NCI-H1092 treated with DMSO at 0.1 percent for 48 hours (cell line): ENCODE data around the gene DENND2D.

ENCODE experiments used
- DNase-seq: peaks from one replicate; lab custom pipeline; 2025; lab: John Stamatoyannopoulos, UW

The DENND2D gene

DNA sequence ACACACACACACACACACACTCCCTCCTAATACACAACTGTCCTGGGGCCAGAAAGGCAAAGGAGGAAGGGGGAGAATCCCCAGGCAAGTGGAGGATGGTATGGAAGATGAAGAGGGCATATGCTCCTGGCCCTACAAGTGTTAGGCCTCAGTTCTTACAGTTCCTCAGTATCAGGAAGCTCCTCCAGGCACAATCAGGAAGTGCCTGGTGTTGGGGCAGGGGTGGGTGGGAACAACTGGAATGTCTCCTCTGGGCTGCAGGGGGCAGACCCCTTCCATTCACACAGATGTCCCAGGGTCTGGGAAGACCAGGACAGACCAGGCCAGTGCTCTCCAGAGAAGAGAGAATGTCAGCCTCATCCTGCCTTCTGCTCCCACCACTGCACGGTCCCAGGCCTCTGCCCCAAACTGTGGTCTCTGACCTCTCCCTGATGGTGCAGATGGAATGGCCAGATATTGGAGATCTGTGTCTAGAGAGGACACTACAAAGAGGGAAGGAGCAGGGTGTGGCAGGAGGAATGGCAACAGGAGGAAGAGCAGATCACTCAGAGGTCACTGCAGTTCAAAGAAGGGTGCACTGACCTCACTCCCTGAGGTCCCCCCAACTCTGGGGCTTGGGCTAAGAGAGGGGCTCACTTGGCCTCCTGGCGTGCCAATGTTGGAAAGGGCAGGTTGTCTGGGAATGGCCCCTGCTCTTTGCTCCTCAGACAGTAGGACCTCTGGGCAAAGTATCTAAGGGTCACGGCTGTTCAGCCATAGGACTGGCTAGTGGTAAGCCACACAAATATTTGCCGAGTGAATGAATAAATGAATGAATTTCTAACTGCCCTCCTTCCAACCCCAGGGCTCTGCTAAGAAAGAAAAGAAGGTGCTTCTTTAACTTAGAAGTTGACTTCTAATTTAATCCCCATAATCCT, 2.5 kb upstream of the DENND2D start:
- DNase-seq: no peak

DNA sequence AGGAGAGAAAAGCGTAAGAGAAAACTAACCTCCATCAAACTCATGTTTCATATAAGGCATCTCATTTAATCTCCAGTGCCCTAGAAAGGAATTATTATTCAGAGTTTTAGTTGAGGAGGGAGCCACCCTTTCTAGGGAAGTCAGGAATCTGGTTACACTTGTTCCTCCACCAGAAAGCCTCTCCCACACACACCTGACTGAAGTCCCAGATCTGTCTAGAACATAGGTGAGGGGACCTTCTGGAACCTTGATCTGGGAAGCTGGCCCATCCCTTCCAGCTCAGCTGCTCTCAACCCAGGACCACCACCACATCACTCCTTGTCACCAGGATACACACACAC, 1.9 kb upstream of the DENND2D start:
- no peak for DNase-seq

DNA sequence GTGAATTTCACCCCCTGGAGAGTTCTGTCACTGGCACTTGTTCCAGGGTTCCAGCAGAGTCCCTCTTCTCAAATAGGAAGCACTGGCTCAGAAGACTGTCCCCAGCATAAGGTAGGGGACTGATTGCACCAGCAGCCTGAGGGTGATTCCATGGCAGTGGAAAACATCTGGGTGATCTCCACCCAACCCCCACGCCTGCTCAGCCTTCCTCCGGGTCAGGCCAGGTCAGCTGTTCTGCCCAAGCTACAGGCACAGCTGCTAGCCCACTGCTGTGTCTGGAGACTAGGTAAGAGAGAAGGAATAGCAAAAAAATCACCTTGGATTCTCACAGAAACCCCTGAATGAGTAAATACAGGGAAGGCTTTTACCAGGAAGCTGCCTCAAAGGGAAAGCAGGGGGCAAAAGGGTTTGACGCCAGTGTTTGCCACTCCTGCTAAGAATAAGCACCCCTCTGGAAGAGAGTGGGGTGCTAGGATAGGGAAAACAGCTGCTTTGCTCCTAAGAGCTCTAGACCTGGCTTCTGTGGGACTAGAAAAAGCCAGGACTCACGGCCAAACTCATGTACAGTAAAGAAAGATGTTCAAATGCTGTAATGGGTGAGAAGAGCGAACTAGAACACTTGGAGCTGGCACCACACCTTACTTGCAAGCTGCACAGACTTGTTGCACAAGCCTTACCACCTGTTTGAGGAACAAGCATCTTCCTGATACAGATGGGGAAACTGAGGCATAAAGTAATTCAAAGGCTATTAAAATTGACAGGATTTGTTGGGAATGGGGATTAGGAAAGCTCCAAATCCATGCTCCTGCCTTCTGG, 1.0 kb upstream of the DENND2D start:
- DNase-seq: no peak

DNA sequence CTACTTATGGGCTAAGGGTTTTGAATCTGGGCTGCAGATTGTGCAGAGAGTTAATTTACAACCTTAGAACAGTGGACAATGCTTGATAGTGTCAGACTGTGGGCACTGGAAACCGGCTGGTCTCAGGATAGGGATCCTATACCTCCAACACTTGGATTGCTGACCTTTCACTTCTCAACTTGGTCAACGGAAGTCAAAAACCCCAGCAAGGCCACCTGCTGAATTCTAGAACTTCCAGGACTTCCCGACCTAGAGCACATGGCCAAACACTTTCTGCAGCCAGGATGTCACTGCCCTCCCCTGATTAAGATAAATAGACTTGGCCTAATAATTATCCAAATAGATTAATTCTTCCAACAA, 336 bp upstream of the DENND2D start:
- no peak for DNase-seq

DNA sequence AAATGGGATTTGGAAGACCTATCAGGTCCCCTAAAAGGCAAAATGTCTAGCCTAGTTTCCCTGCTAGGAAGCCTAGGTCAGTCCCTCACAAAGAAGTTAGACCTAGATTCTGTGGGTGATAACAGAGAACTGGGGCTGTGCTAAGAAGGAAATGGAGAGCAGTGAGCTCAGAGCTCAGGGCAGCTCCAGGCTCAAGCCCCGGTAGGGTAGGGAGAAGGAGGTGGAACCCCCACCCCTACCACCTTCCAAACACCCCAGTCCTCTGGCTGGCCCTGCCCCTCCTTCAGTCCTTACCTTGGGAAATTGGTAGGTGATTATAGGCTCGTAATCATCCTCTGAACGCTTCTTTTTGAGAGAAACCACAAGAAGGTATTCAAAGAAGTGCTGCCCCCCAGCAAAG, 1.1 kb downstream of the DENND2D start:
- DNase-seq: no peak

DNA sequence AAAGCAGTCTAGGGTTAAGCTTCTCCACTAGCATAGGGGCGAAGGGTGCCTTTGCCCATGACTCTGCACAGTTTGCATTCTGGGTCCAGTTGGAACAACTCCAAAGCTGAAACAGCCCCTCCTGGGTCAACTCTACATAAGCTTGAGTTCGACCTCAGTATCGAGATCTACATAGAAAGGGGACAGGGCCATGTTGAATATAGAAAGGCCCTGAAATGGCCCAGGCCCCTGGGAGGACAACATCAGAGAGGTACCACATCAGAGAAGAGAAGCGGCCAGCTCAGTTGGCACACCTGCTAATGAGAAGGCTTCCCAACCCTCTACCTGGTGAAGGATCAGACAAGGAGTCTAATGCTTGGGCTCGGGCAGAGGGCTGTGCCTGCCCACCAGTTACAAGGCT, 1.6 kb downstream of the DENND2D start:
- DNase-seq: no peak

DNA sequence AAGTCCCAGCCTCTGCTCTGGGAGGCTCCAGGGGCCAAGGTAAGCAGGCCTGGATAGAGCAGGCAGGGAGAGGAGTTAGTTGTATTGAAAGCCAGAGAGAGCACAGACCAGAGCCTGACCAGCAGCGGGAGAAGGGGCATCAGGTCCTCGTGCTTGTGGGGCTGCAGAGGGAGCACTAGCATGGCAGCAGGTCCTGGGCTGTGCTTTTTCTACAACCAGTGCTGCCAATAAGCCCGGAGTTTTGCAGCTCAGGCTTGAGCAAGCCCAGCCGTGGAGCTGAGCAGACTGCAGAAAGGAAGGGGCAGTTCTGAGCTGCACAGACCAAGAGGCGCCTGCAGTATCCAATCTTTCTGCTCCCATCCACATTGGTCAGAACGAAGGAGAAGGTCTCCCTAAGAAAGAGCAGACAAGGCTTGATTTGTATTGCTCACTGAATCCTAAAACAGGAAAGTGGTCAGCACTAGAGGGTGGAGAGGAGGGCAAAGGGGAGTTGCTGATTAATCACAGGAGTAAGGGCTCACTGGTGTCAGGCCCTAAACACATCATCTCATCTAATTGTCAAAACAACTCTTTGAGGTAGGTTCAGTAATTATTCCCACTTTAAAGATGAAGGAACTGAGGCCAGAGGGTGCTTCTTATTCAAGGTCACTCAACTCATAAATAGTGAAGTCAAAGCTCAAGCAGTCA, 2.7 kb downstream of the DENND2D start:
- DNase-seq: no peak

DNA sequence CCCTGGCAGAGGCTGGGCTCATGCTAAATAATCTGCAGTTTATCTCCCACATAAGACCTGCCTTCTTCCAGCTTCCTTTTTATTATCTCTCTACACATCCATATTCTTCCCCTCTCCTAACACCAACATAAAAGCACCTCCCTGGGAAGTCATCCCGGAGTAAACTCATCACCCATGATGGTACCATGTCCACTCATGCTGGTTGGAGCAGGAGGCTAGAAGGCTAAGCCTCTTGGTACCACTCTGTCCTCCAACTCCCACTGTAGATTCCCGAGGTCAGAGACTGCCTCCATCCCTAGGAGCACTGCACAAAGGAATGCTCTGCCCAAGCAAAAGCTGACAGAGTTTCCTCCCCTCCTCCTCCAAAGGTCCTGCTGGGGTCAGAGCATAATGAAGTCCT, 4.2 kb downstream of the DENND2D start:
- no peak for DNase-seq

DNA sequence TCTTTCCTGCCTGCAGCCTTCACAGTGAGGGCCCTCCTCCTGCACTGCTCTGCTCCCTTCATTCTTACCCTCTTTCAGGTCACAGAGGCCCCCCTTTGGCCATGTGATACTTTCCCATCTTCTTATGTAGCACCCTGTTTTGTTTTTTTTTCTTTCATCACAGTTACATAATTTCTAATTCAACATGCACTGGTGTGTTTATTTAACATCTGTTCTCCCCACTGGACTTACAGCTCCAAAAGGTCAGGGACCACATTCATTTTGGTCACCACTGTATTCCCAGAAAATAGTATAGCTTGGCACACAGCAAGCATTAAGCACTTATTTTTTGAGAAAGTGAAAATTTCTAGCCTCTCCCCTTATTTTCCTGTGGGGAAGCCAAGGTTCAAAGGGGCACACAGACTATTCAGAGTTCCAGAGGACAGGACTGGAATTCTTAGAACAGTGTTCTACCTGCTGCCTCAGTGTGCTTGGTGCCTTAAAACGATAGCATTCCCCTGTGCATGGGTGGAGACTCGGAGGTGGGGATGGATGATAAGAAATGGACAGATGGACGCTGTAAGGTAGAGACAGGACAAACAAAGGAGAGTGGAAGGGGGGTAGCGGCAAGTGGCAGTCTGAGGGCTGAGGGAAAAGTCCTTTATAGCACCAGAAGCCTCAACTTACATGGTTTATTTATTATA, 5.3 kb downstream of the DENND2D start:
- DNase-seq: no peak

DNA sequence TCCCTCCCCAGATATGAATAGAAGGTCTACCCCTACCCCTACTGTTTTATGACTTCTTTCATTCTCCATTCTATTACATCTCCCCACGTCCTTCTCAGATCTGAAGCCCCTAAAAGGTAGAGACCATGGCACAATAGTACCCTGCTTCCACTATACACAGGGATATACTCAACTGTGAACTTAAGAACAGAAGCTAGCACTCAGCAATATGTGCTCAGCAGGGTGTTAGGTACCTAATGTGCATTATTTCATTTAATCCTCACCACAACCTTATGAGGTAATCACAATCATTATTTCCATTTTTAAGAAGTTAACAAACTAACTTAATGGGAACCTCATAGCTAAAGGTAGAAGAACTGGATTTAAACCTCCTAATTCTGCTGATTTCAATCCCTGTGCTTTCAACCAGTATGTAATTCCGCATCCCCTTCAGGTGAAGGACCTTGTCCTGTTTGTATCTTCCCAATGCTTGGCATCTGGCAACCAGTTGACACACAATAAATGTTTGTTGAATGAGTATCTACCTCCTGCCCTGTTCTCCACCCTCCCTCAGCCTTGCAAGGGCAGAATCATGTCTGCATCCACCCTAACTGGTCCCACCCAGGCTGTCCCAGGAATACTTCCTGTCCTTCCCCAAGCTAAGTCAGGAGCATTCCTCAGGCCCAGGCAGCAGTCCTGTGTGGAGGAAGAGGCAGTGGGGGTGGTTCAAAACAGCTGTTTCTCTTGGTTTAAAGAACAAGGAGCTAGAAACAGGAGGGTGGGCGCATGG, 6.5 kb downstream of the DENND2D start:
- no peak for DNase-seq

DNA sequence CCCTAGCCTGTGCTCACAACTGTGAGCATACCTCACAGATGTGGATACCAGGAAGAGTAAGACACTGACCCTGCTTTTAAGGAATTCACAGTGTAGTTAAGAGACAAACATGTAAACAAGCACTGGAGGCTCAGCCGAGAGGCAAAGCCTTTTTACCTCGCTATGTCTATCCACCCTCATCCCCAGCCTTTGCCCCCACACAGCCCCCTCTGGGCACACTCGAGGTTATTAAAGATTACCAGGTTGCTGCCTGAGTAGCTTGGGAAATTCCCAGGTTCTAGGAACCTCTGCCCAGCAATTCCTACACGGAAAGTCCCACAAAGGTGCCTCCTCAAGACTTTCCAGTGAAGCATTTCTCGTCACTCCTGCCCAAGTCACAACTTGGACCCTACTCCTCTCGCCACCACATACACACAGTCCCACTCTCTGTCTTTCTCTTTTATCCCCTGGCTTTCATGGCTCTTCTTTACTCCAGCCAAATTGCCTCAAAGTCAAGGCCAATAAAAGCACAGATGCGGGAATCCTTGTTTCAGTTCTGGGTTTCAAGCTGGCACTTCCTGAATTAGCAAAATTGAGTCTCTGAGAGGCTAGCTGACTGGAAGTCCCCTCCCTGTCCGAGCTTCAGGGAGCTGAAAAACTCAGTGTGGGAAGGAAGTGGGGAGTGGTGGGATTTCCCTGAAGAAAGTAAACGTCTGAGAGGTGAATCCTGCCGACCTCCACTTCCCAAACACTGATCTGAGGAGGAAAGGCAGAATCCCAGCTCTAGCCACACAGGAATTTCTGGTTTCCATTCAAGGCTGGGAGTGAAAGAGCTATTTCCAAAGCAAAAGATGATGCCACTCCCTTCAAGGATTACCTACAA, 7.6 kb downstream of the DENND2D start:
- DNase-seq: no peak

DNA sequence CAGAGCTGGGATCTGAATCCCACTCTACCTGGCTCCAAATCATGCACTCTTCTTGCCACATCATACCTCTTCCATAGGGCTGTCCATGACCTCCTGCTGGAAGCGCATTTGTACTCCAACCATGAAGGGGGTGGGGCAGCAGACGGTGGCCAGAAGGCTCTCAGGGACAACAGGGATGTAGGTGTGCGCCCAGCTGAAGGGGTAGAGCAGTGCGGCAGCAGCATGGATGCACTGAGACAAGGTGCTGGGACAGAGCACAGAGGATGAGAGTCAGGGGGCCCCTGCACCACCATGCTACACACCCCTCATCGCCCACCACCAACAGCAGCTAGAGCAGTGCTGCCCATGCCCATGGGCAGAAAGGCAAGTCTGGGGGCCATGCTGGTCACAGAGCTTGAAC, 8.4 kb downstream of the DENND2D start:
- no peak for DNase-seq

DNA sequence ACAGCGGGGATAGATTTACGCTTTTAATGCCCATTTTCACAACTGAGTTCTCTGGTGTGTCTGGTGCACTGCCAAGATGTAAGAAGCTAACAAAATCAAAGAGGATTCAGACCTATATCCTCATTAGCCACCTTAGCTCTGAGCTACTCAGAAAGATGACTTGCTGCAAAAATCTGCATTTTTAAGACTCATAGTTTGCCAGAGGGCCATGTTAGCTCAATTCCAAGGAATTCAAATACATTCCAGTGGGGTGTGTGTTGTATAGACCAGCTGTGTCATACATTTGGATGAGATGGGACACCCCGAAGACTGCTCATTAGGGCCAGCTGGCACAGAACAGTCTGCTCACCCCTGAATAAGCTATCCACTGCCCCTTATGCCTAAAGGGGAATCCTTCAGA, 8.9 kb downstream of the DENND2D start:
- no peak for DNase-seq

DNA sequence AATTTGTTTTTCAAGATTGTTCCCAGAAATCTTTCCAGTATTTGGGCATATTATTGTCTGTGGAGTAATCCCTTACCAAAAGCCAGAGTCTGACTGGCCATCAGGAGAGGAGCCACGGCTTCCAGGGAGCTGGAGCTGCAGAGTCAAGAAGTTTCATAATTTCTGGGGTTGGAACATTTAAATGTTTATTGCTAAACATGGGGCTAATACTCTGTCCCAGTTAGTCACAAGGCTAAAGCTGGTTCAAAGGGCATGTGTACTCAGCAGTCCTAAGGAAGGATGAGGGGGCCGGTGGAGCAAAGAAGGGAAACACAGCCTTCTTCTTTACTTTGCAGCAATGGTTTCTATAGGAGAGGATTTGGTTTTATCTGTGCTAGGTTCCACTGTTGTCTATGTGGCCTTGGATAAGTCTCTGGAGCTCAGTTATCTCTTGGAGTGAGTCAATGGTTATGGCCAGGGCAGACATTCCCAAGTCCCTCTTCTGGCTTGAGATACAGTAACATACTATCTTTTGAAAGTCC, 9.5 kb downstream of the DENND2D start:
- DNase-seq: no peak

DNA sequence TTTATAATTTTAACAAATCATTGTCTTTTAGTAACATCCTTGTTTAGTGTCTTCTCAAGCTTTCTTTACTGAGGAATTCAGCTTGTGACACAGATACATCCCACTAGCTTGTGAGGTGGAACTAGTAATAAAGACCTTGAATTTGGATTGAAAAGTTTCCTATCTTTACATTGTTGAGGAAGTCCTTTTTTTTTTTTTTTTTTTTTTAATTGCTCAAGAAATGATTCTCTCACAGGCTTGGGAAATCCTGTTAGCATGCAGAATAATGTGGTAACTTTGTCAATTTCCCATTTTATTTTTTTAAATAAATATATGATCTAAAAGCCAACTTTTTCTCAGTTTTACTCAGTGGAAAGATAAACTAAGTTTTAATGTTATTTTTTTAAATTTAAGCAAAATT, 15.8 kb downstream of the DENND2D start:
- no peak for DNase-seq

DNA sequence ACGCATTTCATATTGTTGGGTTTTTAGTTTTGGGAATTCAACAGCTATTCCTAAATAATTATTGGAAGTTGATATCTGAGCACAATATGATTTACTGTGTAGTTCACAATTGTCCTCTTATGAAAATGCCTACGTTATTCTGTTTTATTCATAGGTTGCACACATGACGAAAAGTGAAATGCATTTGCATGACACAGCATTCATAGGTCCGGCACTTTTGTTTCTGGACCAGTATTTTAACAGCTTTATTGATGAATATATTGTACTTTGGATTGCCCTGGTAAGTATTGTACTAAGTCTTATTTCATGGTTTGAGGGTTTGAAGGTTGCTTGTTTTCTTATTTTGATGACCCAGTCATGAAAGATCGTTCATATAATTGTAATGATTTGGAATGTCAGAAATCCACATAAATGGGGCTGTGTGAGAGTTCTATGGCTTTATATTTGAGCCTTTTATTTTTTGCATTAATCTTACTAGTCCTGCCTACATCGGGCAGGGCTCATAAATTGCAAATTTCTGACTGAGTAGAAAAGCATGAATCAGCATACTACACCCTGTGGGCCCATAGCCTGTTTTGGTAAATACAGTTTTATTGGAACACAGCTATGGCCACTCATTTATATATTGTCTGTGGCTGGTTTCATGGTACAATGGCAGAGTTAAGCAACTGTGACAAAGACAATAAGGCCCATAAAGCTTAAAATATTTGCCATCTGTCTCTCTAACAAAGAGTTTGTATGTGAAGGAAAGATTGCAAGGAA, 17.0 kb downstream of the DENND2D start:
- DNase-seq: no peak

DNA sequence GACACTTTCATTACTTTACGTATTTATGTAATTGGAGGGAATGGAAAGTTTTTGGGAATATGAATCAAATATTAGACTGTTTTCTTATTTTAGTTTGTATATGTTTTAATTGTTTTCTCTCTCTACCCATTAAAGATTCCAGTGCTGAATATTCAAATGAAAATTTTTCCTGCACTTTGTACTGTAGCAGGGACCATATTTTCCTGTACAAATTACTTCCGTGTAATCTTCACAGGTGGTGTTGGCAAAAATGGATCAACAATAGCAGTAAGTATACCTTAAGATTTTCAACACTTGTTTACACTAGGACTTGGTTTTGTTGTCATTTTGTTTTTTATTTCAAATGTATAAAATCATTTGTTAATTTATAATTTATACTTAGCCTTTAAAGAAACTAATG, 18.4 kb downstream of the DENND2D start:
- no peak for DNase-seq

DNA sequence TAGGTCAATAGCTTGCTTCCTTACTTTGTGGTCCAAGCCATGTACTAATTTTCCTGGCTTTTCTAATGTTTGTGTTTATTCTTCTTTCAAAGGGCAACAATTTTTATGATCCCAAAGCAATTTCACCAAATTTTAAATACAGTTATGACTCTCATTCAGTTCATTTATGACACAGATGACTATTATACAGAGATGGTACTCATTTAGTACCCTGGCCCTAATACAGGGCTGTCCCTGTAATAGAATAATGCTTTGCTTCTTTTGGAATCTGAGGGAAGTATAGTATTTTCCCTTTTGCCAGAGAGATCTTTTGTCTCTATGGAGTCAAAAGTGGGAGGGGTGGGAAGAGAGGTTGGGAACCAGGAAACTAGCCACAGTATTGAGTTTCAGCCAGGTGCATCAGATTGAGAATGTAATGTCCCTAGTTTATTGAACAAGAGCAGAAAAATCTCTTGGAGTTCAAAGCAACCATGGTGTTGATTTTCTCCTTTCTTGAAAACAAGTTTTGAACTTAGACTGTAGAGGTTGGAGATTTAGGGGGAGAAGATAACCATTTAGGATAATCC, 20.4 kb downstream of the DENND2D start:
- no peak for DNase-seq

DNA sequence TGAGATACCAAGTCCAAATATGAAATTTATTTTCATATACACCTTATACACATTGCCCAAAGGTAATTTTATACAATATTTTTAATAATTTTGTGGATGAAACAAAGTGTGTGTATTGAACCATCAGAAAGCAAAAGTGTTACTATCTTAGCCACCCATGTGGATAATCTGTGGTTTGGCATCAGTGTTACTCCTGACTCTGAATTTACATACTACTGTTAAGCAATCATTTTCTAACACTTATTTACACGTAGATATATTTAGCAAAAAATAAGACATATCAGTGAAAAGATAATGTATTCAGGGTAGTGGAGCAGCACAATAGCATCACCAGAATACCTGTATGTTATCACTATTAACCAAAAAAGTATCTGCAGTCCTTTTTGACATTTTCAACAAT, 23.8 kb downstream of the DENND2D start:
- DNase-seq: no peak
